Stomach (tissue), 9 donors: ENCODE data around the gene XXYLT1. TPM values are rescaled to one million over a fixed set of nuclear protein-coding genes. Genes with fewer than 3 reads are reported as not detected.
A peak's percentile ranks its signal among the peaks of the same experiment; 100 is the strongest.

Experiments used
- DNase-seq, 2 donors: peaks; one replicate each; pipeline versions ENCODE4 v3.0.0 to v3.0.0-alpha.2; 2013 to 2019
- H3K27ac ChIP-seq, 5 donors: fragments of 200-600 bp in 4 of 5; sonication (generic) in 4 of 5; one replicate each; pipeline ENCODE4 v1.5.1; 2013 to 2019; ENCODE audit warnings: mild to moderate bottlenecking in 1 of 5, moderate library complexity in 1 of 5
- H3K27me3 ChIP-seq, 3 donors: fragments of 200-600 bp; sonication (generic); one replicate each; pipeline ENCODE4 v1.5.1; 2017 to 2019; ENCODE audit warnings: mixed run types in 1 of 3
- H3K36me3 ChIP-seq, 4 donors: fragments of 200-600 bp; sonication (generic); 1 replicate in 3 of 4; 2 replicates in 1 of 4; pipeline ENCODE4 v1.5.1; 2016 to 2019
- H3K4me1 ChIP-seq, 4 donors: fragments of 200-600 bp; sonication (generic); one replicate each; pipeline ENCODE4 v1.5.1; 2016 to 2019
- H3K4me3 ChIP-seq, 4 donors: fragments of 200-600 bp; sonication (generic) in 3 of 4; one replicate each; pipeline ENCODE4 v1.5.1; 2016 to 2019; ENCODE audit warnings: mild to moderate bottlenecking in 1 of 4
- H3K9me3 ChIP-seq, 4 donors: fragments of 200-600 bp; sonication (generic); one replicate each; pipeline ENCODE4 v1.5.1; 2016 to 2019
- CTCF ChIP-seq, 7 experiments: fragments of 450-650 bp in 4 of 7; fragments of 200-600 bp in 3 of 7; sonication (generic) in 3 of 7; IDR thresholded peaks; one replicate each; pipeline ENCODE4 v1.5.1; 2016 to 2019; ENCODE audit warnings: antibody characterized with exemption in 7 of 7, control low read depth in 2 of 7, mild to moderate bottlenecking in 1 of 7
- EP300 ChIP-seq: sonication (generic); formaldehyde crosslinking; IDR thresholded peaks from one replicate; pipeline ENCODE4 v1.6.1; 2017; ENCODE audit warnings: antibody characterized with exemption
- POLR2A ChIP-seq, 4 donors: fragments of 450-650 bp; IDR thresholded peaks; one replicate each; pipeline ENCODE4 v1.6.1; 2016; ENCODE audit warnings: antibody characterized with exemption in 4 of 4, control low read depth in 2 of 4, mild to moderate bottlenecking in 1 of 4, moderate library complexity in 1 of 4
- POLR2AphosphoS5 ChIP-seq, 3 donors: sonication (generic); formaldehyde crosslinking; IDR thresholded peaks; one replicate each; pipeline ENCODE4 v1.6.1; 2016; ENCODE audit warnings: antibody characterized with exemption in 3 of 3
- WGBS, 5 donors: extraction: QIAGEN DNeasy Blood & Tissue Kit in 3 of 5; methylation state at CpG; one replicate each; pipeline versions ENCODE4 v1.1.5 to v1.1.7; 2013 to 2018; 5-methylcytosine and 5-hydroxymethylcytosine counted together
- intact Hi-C: fragments of 100-400 bp; cut with DNase I; formaldehyde crosslinking; loops from one replicate; pipeline ENCODE4 v1.15.1; 2023; ENCODE audit warnings: low total_unique reads
- polyA plus RNA-seq, 3 donors: library from polyadenylated mRNA; stranded (reverse); fragments of 200-250 nt; gene quantifications; one replicate each; pipeline ENCODE4 v1.2.3, GENCODE V29; 2013
- total RNA-seq, 5 donors: library from RNA; depleted of rRNA; stranded (reverse); fragments of >200 nt; gene quantifications; one replicate each; pipeline versions ENCODE4 v1.1.0 to v1.2.3, GENCODE V29; 2014 to 2016
- donor health status: healthy with polysubstance abuse.
- donor health status: Bipolar disorder and iron deficiency.
- donor health status: healthy.

The XXYLT1 gene
- total and polyA plus RNA-seq, 8 donors: 2.1 to 41.5 (median 11.4) TPM; not detected in 1

GRCh38 chr3:195251336-195252065 is 19.5 kb downstream of the XXYLT1 start:
- WGBS, 5 donors: 84 to 93% (median 90%) methylated on average over 13 to 14 of the region's 14 CpGs
- Histone ChIP-seq H3K4me1 (peaks cover 0 to 24% (median 3%) of the 10 kb centered on the region in 4 donors), H3K27me3 (no peaks in the 10 kb centered on the region), H3K27ac (peak overlapping the region in 1 of 5 donors; percentile 56), H3K9me3 (no peaks in the 10 kb centered on the region), H3K36me3 (peaks cover 0 to 5% (median 0%) of the 10 kb centered on the region in 4 donors), H3K4me3 (no peak overlapping the region)
- DNase-seq: no peak
- TF ChIP-seq POLR2A (IDR thresholded peaks at IDR 0.05): no peak
- no peak for TF ChIP-seq POLR2AphosphoS5 (IDR thresholded peaks at IDR 0.05)
- TF ChIP-seq CTCF (IDR thresholded peaks at IDR 0.05): no peak
- no peak for TF ChIP-seq EP300
- intact Hi-C loops: loop anchor here (10.0 kb wide), 1 partner anchor 137 kb away; no protein-coding TSS in a partner anchor

GRCh38 chr3:195250473-195251251 is 20.3 kb downstream of the XXYLT1 start:
- H3K9me3 ChIP-seq: no peaks in the 10 kb centered on the region
- DNase-seq: peak in 1 of 2 donors; percentile 67
- peaks cover 0 to 21% (median 3%) of the 10 kb centered on the region in 4 donors for H3K4me1 ChIP-seq
- WGBS, 5 donors: 67 to 75% (median 73%) methylated on average over 13 to 14 of the region's 14 CpGs
- intact Hi-C loops: loop anchor here (10.0 kb wide), 1 partner anchor 136 kb away; no protein-coding TSS in a partner anchor
- H3K4me3 ChIP-seq: no peak overlapping the region
- no peaks in the 10 kb centered on the region for H3K27me3 ChIP-seq
- H3K36me3 ChIP-seq: peaks cover 0 to 12% (median 0%) of the 10 kb centered on the region in 4 donors
- TF ChIP-seq CTCF (IDR thresholded peaks at IDR 0.05): peak in 1 of 7 experiments; percentile 27
- TF ChIP-seq EP300: no peak
- peak overlapping the region in 1 of 5 donors; percentile 56 for H3K27ac ChIP-seq

- Histone ChIP-seq H3K27me3 (no peaks in the 10 kb centered on the region), H3K27ac (peak overlapping the region in 1 of 5 donors; percentile 56), H3K36me3 (peaks cover 0 to 16% (median 0%) of the 10 kb centered on the region in 4 donors), H3K9me3 (no peaks in the 10 kb centered on the region), H3K4me3 (no peak overlapping the region), H3K4me1 (peaks cover 0 to 14% (median 3%) of the 10 kb centered on the region in 4 donors)
- WGBS, 5 donors: 86 to 92% (median 89%) methylated on average over 11 of the region's 11 CpGs
- TF ChIP-seq EP300 (no peak), CTCF (IDR thresholded peaks at IDR 0.05) (no peak), POLR2A (IDR thresholded peaks at IDR 0.05) (no peak), POLR2AphosphoS5 (IDR thresholded peaks at IDR 0.05) (no peak)
- no peak for DNase-seq
- intact Hi-C loops: loop anchor here (10.0 kb wide), 1 partner anchor 135 kb away; no protein-coding TSS in a partner anchor
Measured at GRCh38 chr3:195249858-195250464, 21.0 kb downstream of the XXYLT1 start.
